PFSK-1 (cell line): ENCODE results near the gene GRIK3.

Source experiments
- FOXP2 ChIP-seq: optimal IDR thresholded peaks from 2 replicates; pipeline ENCODE3; 2011; ENCODE audit warnings: borderline replicate concordance, control low read depth, inconsistent platforms; ENCODE audit not compliant: insufficient read depth; ENCODE audit errors: extremely low read length, extremely low read depth
- POLR2AphosphoS5 ChIP-seq: IDR thresholded peaks from 2 replicates; pipeline ENCODE4 v1.6.1; 2012; ENCODE audit warnings: low read depth, mild to moderate bottlenecking, control low read depth, low read length, moderate library complexity
- REST ChIP-seq, 2 experiments: IDR thresholded peaks; 2 replicates each; pipeline versions ENCODE4 v1.6.1 to v1.8.0; 2011 to 2012; ENCODE audit warnings: low read depth in 2 of 2, low read length in 2 of 2, control low read depth in 1 of 2, inconsistent platforms in 1 of 2, mild to moderate bottlenecking in 1 of 2, moderate library complexity in 1 of 2; ENCODE audit not compliant: insufficient read depth in 1 of 2
- SIN3A ChIP-seq: IDR thresholded peaks from 2 replicates; pipeline ENCODE4 v1.6.1; 2012; ENCODE audit warnings: mild to moderate bottlenecking, low read length, moderate library complexity, borderline replicate concordance; ENCODE audit not compliant: insufficient read depth
- TAF1 ChIP-seq: IDR thresholded peaks from 2 replicates; pipeline ENCODE4 v1.6.1; 2012; ENCODE audit warnings: low read length, control low read depth, borderline replicate concordance; ENCODE audit not compliant: insufficient read depth

GRIK3 gene

GRCh38 chr1:36925251-36925650 lies 109.1 kb downstream of the GRIK3 start:
- TF ChIP-seq POLR2AphosphoS5 (no peak), REST (IDR thresholded peaks at IDR 0.05; ENCODE audit: insufficient read depth in 1 of 2, low read depth in 2 of 2, low read length in 2 of 2) (no peak), FOXP2 (no peak), SIN3A (no peak), TAF1 (no peak)

- TF ChIP-seq SIN3A (no peak; the same call in 1 of the 2 replicates), FOXP2 (no peak), TAF1 (no peak), REST (IDR thresholded peaks at IDR 0.05; ENCODE audit: insufficient read depth in 1 of 2, low read depth in 2 of 2, low read length in 2 of 2) (peak; percentile 94 to 98)
Observed at GRCh38 chr1:36924282-36924811, 110.0 kb downstream of the GRIK3 start.

GRCh38 chr1:36922593-36923426 lies 111.5 kb downstream of the GRIK3 start:
- TF ChIP-seq TAF1 (no peak), FOXP2 (no peak), POLR2AphosphoS5 (no peak), REST (IDR thresholded peaks at IDR 0.05; ENCODE audit: insufficient read depth in 1 of 2, low read depth in 2 of 2, low read length in 2 of 2) (no peak), SIN3A (no peak)

GRCh38 chr1:36922071-36922470 lies 112.2 kb downstream of the GRIK3 start:
- TF ChIP-seq REST (IDR thresholded peaks at IDR 0.05; ENCODE audit: insufficient read depth in 1 of 2, low read depth in 2 of 2, low read length in 2 of 2) (no peak), TAF1 (no peak), SIN3A (no peak), FOXP2 (no peak), POLR2AphosphoS5 (no peak)
